Measurements from ENCODE around the gene C16orf96. TPM values are rescaled to one million over a fixed set of nuclear protein-coding genes. Genes with fewer than 3 reads are reported as not detected.

The C16orf96 gene
- total and polyA plus RNA-seq, 4 donors, result 0.06 to 0.25 (median 0.08) TPM

GRCh38 chr16:4603624-4604170, 47.6 kb downstream of the C16orf96 start (continued):
- TF ChIP-seq CTCF (IDR thresholded peaks at IDR 0.05; ENCODE audit: low read depth, low read length, missing input control) (no peak), GABPA (IDR thresholded peaks at IDR 0.05 in 1 of 2, conservative IDR thresholded peaks at IDR 0.05 in 1 of 2) (no peak), NR2F2 (IDR thresholded peaks at IDR 0.05) (no peak)

GRCh38 chr16:4604401-4604800, 48.3 kb downstream of the C16orf96 start:
- 73% methylated on average over 15 of the region's 15 CpGs for WGBS
- H3K9me3 ChIP-seq (ENCODE audit: control insufficient read depth in 4 of 4, low read length in 3 of 4), result no peaks in the 10 kb centered on the region
- H3K4me1 ChIP-seq (ENCODE audit: control insufficient read depth in 4 of 4, insufficient read depth in 4 of 4, low read length in 3 of 4), result peaks cover 0 to 14% (median 2%) of the 10 kb centered on the region in 4 donors
- no peaks in the 10 kb centered on the region for H3K27me3 ChIP-seq (ENCODE audit: control insufficient read depth in 4 of 4, insufficient read depth in 4 of 4, low read length in 3 of 4)
- TF ChIP-seq MAX (IDR thresholded peaks at IDR 0.05) (no peak), FOXA1 (IDR thresholded peaks at IDR 0.05) (no peak), RXRA (IDR thresholded peaks at IDR 0.05) (no peak), ZBTB33 (IDR thresholded peaks at IDR 0.05) (no peak), HNF4A (conservative IDR thresholded peaks at IDR 0.05) (no peak), JUND (IDR thresholded peaks at IDR 0.05) (no peak), RAD21 (IDR thresholded peaks at IDR 0.05) (no peak)
- peaks cover 0 to 11% (median 6%) of the 10 kb centered on the region in 4 donors for H3K36me3 ChIP-seq (ENCODE audit: control insufficient read depth in 4 of 4, insufficient read depth in 3 of 4, low read depth in 1 of 4, low read length in 3 of 4)
- no peak overlapping the region for H3K27ac ChIP-seq (ENCODE audit: low read depth in 1 of 2, low read length in 2 of 2)
- no peak overlapping the region for H3K9ac ChIP-seq (ENCODE audit: low read depth in 1 of 2, low read length in 2 of 2)
- no peak for DNase-seq (ENCODE audit: low spot score)
- H3K4me3 ChIP-seq (ENCODE audit: low read depth in 1 of 3, low read length in 3 of 3), result no peak overlapping the region

- Histone ChIP-seq H3K9ac (ENCODE audit: low read depth in 1 of 2, low read length in 2 of 2) (no peak overlapping the region), H3K27ac (ENCODE audit: low read depth in 1 of 2, low read length in 2 of 2) (no peak overlapping the region), H3K27me3 (ENCODE audit: control insufficient read depth in 4 of 4, insufficient read depth in 4 of 4, low read length in 3 of 4) (no peaks in the 10 kb centered on the region), H3K36me3 (ENCODE audit: control insufficient read depth in 4 of 4, insufficient read depth in 3 of 4, low read depth in 1 of 4, low read length in 3 of 4) (peaks cover 0 to 11% (median 8%) of the 10 kb centered on the region in 4 donors), H3K9me3 (ENCODE audit: control insufficient read depth in 4 of 4, low read length in 3 of 4) (no peaks in the 10 kb centered on the region), H3K4me3 (ENCODE audit: low read depth in 1 of 3, low read length in 3 of 3) (no peak overlapping the region), H3K4me1 (ENCODE audit: control insufficient read depth in 4 of 4, insufficient read depth in 4 of 4, low read length in 3 of 4) (peaks cover 0 to 29% (median 9%) of the 10 kb centered on the region in 4 donors)
- WGBS, result 51% methylated on average over 9 of the region's 9 CpGs
- TF ChIP-seq RXRA (IDR thresholded peaks at IDR 0.05) (no peak), JUND (IDR thresholded peaks at IDR 0.05) (no peak), YY1 (IDR thresholded peaks at IDR 0.05) (no peak)
- DNase-seq (ENCODE audit: low spot score), result no peak
Measured at GRCh38 chr16:4606354-4606753, 50.2 kb downstream of the C16orf96 start.

All from liver (tissue), 9 donors.